Ectodermal cell (in vitro differentiated cells): ENCODE measurements around the gene UBAP1. TPM values are rescaled to one million over a fixed set of nuclear protein-coding genes. Genes with fewer than 3 reads are reported as not detected.
"Not testable (repeated sequence)": the region's sequence is repeated elsewhere in the genome, so short reads cannot be mapped to it uniquely, and the experiment has no call there.

Source experiments
- H3K27ac ChIP-seq: 2 replicates; pipeline ENCODE4 v1.7.0; 2013; ENCODE audit warnings: mild to moderate bottlenecking, low read depth, low read length; ENCODE audit not compliant: insufficient read depth, poor library complexity, severe bottlenecking
- H3K27me3 ChIP-seq: 2 replicates; pipeline ENCODE4 v1.7.0; 2013; ENCODE audit warnings: mild to moderate bottlenecking, low read length; ENCODE audit not compliant: insufficient read depth, control insufficient read depth, poor library complexity, severe bottlenecking
- H3K36me3 ChIP-seq: one replicate; pipeline ENCODE4 v1.7.0; 2013; ENCODE audit warnings: low read length; ENCODE audit not compliant: control insufficient read depth, insufficient read depth
- H3K4me1 ChIP-seq: one replicate; pipeline ENCODE4 v1.7.0; 2013; ENCODE audit warnings: low read length; ENCODE audit not compliant: control insufficient read depth, insufficient read depth
- H3K4me3 ChIP-seq: 2 replicates; pipeline ENCODE4 v1.7.0; 2013; ENCODE audit warnings: low read depth, low read length, control low read depth; ENCODE audit not compliant: insufficient read depth
- H3K9me3 ChIP-seq: 2 replicates; pipeline ENCODE4 v1.7.0; 2013; ENCODE audit warnings: mild to moderate bottlenecking, low read length, moderate library complexity; ENCODE audit not compliant: control insufficient read depth
- WGBS, 2 experiments: methylation state at CpG; one replicate each; pipeline ENCODE4 v1.1.7; 2013; ENCODE audit warnings: missing lambda C conversion rate in 2 of 2; 5-methylcytosine and 5-hydroxymethylcytosine counted together
- polyA plus RNA-seq, 4 experiments: library from polyadenylated mRNA; stranded (reverse); fragments of 50-300 nt; gene quantifications; one replicate each; pipeline ENCODE4 v1.2.3, GENCODE V29; 2013

The UBAP1 gene
- polyA plus RNA-seq (2013, experiment 1 of 4), result 39.4 TPM
- polyA plus RNA-seq (2013, experiment 2 of 4), result 36.2 TPM
- 31.1 TPM for polyA plus RNA-seq (2013, experiment 3 of 4)
- polyA plus RNA-seq (2013, experiment 4 of 4), result 34.8 TPM

GRCh38 chr9:34178436-34179212, at the start of gene UBAP1:
TSS of gene UBAP1 (plus strand) at chr9:34179043. CDS start at chr9:34220915, 41,872 bp downstream.
- Histone ChIP-seq H3K36me3 (no peaks in the 10 kb centered on the region), H3K4me1 (no peaks in the 10 kb centered on the region), H3K27me3 (no peaks in the 10 kb centered on the region), H3K27ac (peak within 1 kb of the TSS; percentile 87), H3K9me3 (no peaks in the 10 kb centered on the region), H3K4me3 (peak within 1 kb of the TSS; percentile 97)
- 1% methylated on average over 48 of the region's 48 CpGs for WGBS, 2 experiments

GRCh38 chr9:34131571-34131970, 47.3 kb upstream of the UBAP1 start:
- WGBS, 2 experiments, result 93 to 96% methylated on average over 7 of the region's 7 CpGs
- no peaks in the 10 kb centered on the region for H3K9me3 ChIP-seq
- no peak overlapping the region for H3K27ac ChIP-seq
- no peak overlapping the region for H3K4me3 ChIP-seq
- H3K36me3 ChIP-seq, result no peaks in the 10 kb centered on the region
- H3K27me3 ChIP-seq, result no peaks in the 10 kb centered on the region
- H3K4me1 ChIP-seq, result peaks cover 9% of the 10 kb centered on the region

GRCh38 chr9:34133436-34133949, 45.4 kb upstream of the UBAP1 start:
- Histone ChIP-seq H3K4me3 (no peak overlapping the region), H3K27me3 (no peaks in the 10 kb centered on the region), H3K9me3 (no peaks in the 10 kb centered on the region), H3K4me1 (no peaks in the 10 kb centered on the region), H3K36me3 (no peaks in the 10 kb centered on the region), H3K27ac (no peak overlapping the region)
- 94% methylated on average over 16 of the region's 16 CpGs for WGBS, 2 experiments

GRCh38 chr9:34134521-34134920, 44.3 kb upstream of the UBAP1 start:
- no peaks in the 10 kb centered on the region for H3K36me3 ChIP-seq
- no peak overlapping the region for H3K27ac ChIP-seq
- H3K27me3 ChIP-seq, result no peaks in the 10 kb centered on the region
- no peaks in the 10 kb centered on the region for H3K4me1 ChIP-seq
- H3K4me3 ChIP-seq, result no peak overlapping the region
- no peaks in the 10 kb centered on the region for H3K9me3 ChIP-seq
- 97% methylated on average over 29 to 30 of the region's 30 CpGs for WGBS, 2 experiments

GRCh38 chr9:34138644-34139043, 40.2 kb upstream of the UBAP1 start:
- not testable (repeated sequence) for H3K4me3 ChIP-seq, H3K36me3 ChIP-seq, H3K27ac ChIP-seq, H3K4me1 ChIP-seq, H3K9me3 ChIP-seq, H3K27me3 ChIP-seq
- no CpG with 5 or more reads among the region's 1 CpG for WGBS, 2 experiments

- H3K27me3 ChIP-seq, result no peaks in the 10 kb centered on the region
- WGBS, 2 experiments, result 81 to 95% methylated on average over 3 to 4 of the region's 5 CpGs
- no peak overlapping the region for H3K27ac ChIP-seq
- H3K36me3 ChIP-seq, result no peaks in the 10 kb centered on the region
- no peak overlapping the region for H3K4me3 ChIP-seq
- H3K9me3 ChIP-seq, result no peaks in the 10 kb centered on the region
- no peaks in the 10 kb centered on the region for H3K4me1 ChIP-seq
Observed at GRCh38 chr9:34139477-34140146, 39.2 kb upstream of the UBAP1 start.

- no peaks in the 10 kb centered on the region for H3K9me3 ChIP-seq
- WGBS, 2 experiments, result 93 to 98% methylated on average over 1 to 2 of the region's 2 CpGs
Observed at GRCh38 chr9:34140853-34141252, 38.0 kb upstream of the UBAP1 start.

GRCh38 chr9:34143116-34143515, 35.7 kb upstream of the UBAP1 start:
- no peak overlapping the region for H3K27ac ChIP-seq
- H3K4me3 ChIP-seq, result no peak overlapping the region
- H3K27me3 ChIP-seq, result no peaks in the 10 kb centered on the region
- 89 to 91% methylated on average over 2 of the region's 2 CpGs for WGBS, 2 experiments
- no peaks in the 10 kb centered on the region for H3K4me1 ChIP-seq
- no peaks in the 10 kb centered on the region for H3K9me3 ChIP-seq
- H3K36me3 ChIP-seq, result no peaks in the 10 kb centered on the region

More at GRCh38 chr9:34140853-34141252, 38.0 kb upstream of the UBAP1 start:
- H3K36me3 ChIP-seq, result no peaks in the 10 kb centered on the region
- H3K4me1 ChIP-seq, result no peaks in the 10 kb centered on the region
- no peaks in the 10 kb centered on the region for H3K27me3 ChIP-seq
- no peak overlapping the region for H3K27ac ChIP-seq
- H3K4me3 ChIP-seq, result no peak overlapping the region

- no peak overlapping the region for H3K4me3 ChIP-seq
- 69 to 76% methylated on average over 3 of the region's 3 CpGs for WGBS, 2 experiments
- no peaks in the 10 kb centered on the region for H3K4me1 ChIP-seq
- no peaks in the 10 kb centered on the region for H3K9me3 ChIP-seq
- no peaks in the 10 kb centered on the region for H3K27me3 ChIP-seq
- no peak overlapping the region for H3K27ac ChIP-seq
- no peaks in the 10 kb centered on the region for H3K36me3 ChIP-seq
Observed at GRCh38 chr9:34145165-34145564, 33.7 kb upstream of the UBAP1 start.

- Histone ChIP-seq H3K9me3 (no peaks in the 10 kb centered on the region), H3K36me3 (no peaks in the 10 kb centered on the region), H3K4me3 (no peak overlapping the region), H3K4me1 (no peaks in the 10 kb centered on the region), H3K27me3 (no peaks in the 10 kb centered on the region), H3K27ac (no peak overlapping the region)
- WGBS, 2 experiments, result 86 to 93% methylated on average over 4 of the region's 4 CpGs
Observed at GRCh38 chr9:34151398-34151797, 27.4 kb upstream of the UBAP1 start.
